Activated naive CD4-positive, alpha-beta T cell treated with anti-CD3 and anti-CD28 coated beads, Interleukin-2, amount 50 U/mL, for 16 hours (primary cell): ENCODE results near the gene CMTM4.

ENCODE experiments used
- DNase-seq: peaks from one replicate; pipeline ENCODE4 v3.0.0-alpha.2; 2020

Gene CMTM4

DNA sequence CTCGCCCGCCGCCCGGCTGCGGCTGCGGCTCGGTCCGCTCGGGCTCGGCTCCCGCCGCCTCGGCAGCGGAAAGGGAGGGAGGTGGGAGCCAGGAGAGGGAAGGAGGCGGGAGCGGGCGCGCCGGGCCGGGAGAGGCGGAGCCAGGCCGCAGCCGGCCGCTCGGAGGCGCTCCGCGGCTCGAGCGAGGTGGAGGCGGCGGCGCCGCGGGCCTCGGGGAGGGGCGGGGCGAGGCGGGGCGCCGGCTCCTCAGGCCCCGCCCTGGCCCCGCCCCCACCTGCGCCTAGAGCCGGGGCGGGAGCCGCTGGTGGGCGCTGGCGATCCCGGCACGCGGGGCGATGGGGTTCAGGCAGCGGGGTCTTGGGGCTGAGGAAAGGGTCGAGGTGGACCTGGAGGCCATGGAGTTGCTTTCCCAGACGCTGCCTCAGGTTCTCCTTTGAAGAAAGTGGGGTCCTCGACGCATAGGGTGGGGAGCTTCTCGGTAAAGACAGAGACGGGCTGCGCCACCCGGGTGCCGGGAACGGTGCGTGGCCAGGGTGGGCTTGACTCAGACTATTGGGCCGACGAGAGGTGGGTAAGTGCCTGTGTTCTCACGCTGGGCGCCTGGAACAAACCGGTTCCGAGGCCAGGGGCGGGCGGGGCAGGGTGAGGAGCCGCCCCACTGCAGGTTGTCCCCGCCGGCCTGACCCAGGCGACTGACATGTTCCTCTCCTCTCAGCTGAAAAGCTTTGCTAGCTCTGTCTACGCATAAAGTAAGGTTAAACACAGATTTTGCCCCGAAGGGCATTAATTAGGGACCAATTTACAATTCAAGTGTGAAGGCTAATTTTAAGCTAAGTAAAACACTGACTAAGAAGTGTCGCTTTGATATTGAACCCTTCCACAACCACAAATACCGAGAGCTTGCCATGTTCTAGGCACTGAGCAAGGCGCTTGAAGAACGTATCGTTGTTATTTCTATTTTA is at the start of gene CMTM4:
CMTM4 (minus strand) TSS at position 75 of the 962 bp plus-strand sequence. CDS start 218 bp downstream, outside the sequence.
- peak; percentile 73 for DNase-seq

- no peak for DNase-seq
Observed at GRCh38 chr16:66746048-66746447, 49.5 kb upstream of the CMTM4 start.

DNA sequence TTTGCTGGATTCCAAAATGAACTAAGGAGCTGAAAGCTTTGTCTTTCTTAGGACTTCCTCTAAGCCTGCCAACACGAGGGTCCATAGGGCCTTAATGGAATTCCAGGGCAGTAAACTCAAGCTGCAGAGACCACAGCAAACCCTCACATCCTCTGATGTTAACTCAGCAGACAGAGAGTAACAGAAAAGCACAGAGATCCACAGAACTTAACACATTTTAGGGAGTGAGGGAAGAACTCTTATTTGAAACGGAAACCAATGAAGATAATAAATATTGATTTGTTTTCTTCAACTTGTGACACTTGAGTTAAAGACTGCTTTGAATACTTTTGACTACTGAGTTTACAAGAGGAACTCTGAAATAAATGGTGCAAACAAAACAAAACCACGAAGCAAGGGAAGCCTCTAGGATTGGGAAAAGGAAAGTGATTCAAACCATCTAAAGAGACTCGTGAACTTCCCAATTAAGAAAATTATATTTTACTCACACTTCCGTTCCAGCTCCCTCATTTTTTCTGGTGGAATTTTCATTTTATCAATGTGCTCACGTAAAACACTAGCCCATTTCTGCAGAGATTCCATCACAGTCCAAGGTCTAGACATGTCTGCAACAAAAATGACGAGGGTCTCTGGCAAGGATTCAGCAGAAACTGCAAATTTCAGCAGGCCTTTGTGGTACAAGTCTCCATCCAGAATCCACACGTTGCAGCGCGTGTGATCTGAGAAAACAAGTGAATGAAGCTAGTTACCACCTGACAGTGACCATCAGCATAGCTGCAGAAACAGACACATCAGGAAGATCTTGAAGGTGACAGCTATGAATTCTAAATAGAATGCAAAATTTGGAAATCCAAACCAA is 45.6 kb upstream of the CMTM4 start:
- DNase-seq: no peak

- no peak for DNase-seq
Observed at GRCh38 chr16:66741169-66741900, 44.8 kb upstream of the CMTM4 start.

GRCh38 chr16:66740533-66740932 is 44.0 kb upstream of the CMTM4 start:
- no peak for DNase-seq

DNA sequence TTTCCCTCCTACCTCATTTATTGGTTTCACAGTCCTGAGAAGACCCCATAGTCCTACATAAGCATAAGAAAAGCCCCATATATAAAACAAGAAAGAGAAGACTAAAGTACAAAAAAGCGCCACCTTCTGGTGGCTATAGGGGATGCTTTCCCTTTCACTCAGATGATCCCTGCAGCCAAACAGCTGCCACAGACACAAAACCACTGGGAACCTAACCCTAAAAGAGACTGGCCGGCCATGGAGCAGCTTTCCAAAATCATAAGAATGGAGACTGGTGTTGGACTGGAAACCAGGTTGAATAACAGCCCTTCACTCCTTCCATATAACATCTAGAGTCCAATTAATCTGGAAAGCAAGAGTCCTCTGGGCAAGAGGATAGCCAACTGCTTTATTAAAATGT is 43.5 kb upstream of the CMTM4 start:
- peak; percentile 22 for DNase-seq

DNA sequence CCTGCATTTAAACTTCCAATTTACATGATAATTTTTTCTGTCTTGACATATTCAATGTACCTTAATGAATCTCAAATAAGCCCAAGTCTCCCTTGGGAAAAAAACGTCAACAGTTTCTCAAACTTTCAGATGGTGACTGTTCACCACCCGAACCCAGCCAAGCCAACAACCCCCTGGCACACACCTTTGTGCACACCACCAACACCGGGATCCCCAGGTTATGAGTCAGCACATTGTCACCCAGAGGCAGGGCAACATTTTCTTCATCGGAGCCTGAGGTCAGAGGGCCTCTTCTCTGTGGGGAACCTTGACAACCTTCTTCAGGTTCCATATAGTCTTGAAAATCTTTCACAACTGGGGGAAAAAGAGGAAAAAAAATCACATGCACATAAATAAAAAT is 39.3 kb upstream of the CMTM4 start:
- DNase-seq: no peak

DNA sequence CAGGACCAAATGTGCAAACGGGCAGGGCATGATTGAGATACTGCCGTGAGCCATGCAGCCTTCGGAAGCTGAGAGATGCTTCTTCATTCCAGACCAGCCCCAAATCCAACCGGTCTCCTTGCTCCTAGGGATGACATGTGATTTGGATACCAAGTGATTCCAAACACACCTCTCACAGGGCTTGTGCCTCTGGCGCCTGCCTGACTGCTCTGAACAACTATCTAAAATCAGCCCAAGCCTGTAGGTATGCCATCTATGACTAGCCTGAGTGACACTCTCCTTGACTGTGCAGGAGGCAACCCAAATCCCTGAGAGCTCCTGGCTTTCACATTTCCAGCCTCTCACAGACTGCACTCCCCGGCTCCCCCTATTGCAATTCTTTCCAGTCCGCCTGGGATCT is 34.6 kb upstream of the CMTM4 start:
- no peak for DNase-seq

DNA sequence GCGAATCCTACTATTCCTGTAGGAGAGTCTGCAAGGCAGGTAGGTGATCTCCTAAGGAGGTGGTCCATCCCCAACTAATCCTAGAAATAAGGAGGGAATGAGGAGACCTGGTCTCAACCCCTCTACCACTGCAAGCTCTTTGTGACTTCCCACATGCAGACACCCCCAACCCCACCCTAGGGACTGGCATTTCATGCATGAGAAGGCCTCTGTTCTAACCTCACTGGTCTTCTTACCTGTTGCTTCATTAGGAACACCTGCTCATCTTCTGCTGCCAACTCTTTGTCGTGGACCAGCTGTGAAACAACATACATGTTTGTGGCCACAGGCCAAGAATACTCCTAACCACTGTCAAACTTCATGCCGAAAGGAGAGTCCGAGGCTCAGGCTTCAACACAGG is 32.3 kb upstream of the CMTM4 start:
- DNase-seq: no peak

DNA sequence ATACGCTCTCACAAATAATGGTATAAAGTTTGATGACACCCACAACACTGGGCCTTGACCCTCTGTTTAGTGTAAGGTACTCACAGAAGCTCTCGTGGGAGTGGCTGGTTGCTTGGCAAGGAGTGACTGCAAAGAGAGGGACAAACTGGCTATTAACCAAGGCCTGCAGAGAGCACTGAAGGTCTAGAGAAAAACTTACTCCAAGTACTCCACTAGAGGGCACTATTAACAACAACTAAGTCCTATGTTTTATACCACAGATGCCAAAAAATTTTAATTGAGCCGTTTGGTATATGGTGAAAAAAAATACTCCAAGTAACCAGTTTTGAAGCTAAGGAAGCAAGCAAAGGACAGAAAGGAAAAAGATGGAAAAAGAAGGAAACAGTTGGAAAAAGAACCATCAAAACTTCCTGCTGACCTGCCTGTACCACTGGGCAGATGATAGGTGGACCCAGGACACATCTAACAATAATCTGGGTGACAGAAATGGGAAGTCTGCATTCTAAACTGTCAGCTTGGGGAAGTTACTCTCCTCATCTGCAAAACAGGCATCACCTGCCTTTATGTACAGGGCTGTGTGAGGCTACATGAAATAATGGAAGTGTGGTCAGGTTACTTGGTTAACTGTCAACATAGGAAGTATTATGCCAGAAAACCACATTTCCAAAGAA is 31.7 kb upstream of the CMTM4 start:
- DNase-seq: no peak

DNA sequence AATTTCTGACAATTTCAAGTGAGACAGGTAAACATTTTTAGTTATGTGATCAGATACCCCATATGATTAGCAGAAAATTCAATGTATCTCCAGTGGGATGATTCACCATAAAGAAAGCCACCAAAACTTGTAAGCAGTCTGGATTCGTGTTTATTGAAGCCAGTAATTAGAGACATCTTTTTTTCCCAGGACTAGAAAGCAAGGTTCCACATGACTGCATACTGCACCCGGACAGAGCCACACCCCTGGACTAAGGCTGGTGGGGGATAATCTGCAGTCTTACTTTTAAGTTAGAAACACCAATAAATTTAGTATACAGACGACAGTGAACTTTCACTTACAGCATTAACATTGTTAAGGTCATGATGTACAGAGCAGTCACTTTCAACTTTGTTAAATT is 24.2 kb upstream of the CMTM4 start:
- no peak for DNase-seq

DNA sequence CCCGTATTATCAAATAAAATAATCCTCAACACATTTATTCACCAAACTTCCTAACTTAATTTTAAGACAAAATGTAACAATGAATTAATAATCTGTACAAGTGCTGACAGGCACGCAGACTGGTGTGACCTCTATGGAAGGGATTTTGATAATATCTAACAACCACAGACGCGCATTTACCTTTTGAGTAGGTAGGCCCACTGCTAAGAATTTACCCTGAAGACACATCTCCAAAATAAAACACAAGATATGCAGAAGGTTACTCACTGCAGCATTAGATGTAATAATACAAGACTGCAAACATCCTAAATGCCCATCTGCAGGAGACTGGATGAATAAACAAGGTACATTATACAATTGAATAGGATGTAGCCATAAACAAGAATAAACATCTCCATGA is 22.7 kb upstream of the CMTM4 start:
- no peak for DNase-seq

GRCh38 chr16:66717776-66718175 is 21.2 kb upstream of the CMTM4 start:
- DNase-seq: no peak

GRCh38 chr16:66717112-66717675 is 20.7 kb upstream of the CMTM4 start:
- DNase-seq: peak; percentile 14

DNA sequence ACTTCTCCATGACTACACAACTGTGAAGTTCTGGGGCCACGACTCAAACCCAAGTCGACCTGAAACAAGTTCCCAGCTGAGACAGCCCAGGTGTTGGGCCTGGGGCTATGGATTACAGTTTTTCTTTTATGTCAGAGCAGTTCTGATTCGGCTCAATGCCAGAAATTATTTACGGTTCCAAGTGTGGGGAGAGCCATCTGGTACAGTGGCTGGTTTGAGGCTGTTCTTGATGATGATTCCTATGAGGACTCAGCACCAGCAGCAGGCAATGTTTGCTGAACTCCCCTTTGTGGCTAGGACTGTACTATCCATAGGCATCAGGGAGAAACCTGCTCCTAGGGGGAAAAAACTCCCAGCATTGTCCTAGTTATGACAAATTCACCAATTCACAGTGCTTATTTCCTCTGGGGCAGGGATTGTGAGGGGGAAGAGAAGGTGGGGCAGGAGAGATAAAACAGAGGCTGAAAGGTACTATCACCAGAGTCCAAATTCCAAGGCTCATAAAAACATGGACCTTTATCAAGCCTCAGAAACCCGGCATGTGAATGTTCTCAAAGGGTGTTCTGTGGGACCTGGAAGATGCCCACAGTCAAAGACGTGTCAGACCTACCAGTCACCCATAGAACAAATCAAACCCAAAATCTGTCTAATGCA is 18.2 kb upstream of the CMTM4 start:
- DNase-seq: no peak

DNA sequence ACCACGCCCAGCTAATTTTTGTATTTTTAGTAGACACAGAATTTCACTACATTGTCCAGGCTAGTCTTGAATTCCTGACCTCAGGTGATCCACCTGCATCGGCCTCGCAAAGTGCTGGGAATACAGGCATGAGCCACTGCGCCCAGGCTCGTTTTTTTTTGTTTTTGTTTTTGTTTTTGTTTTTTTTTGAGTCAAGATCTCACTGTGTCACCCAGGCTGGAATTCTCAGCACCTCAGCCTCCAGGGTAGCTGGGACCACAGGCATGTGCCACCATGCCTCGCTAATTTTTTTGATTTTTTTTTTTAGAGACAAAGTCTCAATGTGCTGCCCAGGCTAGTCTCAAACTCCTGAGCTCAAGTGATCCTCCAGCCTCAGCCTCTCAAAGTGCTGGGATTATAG is 17.5 kb upstream of the CMTM4 start:
- no peak for DNase-seq

GRCh38 chr16:66713076-66713475 is 16.5 kb upstream of the CMTM4 start:
- DNase-seq: no peak

DNA sequence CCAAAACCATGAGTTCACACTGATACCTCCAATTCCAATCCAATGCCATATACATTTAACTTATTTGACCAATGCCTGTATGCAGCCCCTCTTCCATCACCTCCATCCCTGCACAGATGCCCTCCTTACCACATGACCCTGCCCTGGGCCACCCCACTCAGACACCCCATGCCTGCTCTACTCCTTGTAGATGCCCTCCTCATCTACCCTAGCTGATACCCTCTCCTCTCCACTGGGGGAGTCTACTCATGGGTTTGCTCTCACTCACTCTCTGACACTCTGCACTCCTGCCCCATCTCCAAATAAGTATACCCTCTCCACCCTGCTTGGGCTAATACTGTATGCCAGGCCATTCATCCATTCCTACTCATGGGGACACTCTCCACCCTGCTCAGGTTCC is 16.0 kb upstream of the CMTM4 start:
- no peak for DNase-seq

- no peak for DNase-seq
Observed at GRCh38 chr16:66711581-66711980, 15.0 kb upstream of the CMTM4 start.

DNA sequence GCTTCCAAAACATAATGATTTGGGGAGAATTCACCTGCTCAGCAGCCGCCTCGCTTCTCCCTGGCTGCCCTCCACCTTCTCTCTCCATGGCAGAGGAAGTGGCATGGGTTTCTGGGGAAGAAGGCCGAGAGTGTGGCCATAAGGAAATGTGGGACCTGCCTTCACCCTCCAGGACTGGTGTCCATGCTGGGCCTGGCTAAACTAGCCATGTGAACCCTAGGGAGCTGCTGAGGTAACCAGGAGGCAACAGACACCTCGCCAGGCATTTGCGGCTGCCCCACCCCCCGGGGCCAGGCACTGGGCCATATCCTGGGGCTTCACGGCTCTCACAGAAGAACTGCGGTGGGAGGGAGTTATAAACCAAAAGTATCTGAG is 9.9 kb upstream of the CMTM4 start:
- no peak for DNase-seq

DNA sequence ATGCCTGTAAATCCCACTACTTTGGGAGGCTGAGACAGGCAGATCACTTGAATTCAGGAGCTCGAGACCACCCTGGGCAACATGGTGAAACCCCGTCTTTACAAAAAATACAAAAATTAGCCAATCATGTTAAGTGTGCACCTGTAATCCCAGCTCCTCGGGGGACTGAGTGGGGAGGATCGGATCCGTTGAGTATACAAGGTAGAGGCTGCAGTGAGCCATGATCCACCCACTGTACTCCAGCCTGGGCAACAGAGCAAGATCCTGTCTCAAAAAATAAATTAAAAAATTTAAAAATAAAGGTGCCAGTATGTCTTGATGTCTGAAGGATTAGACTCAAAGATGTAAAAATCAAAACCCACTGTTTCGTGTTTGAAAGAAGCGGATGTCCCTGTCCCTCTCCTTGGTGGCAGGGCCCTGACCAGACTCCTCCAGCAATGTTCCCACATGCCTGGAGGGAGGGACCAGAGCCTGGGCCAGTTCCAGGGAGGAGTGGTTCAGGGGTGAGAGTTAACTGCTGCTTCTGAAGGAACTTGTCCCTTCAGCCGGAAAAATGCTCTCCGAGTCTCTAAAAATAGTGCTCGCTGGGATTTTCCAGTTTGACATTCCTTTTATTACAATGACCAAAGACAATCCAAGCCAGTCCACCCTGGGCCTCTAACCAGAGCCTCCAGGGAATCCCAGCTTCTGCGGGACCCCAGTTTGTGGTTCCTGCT is 9.4 kb upstream of the CMTM4 start:
- no peak for DNase-seq
